SK-N-SH treated with all-trans-retinoic acid at 6 μM for 48 hours (cell line): Measurements from ENCODE around the gene DSCAM.

Source experiments
- ATAC-seq: fragments of 200-7000 bp; cut with Tn5 transposase; 3 replicates; pipeline ENCODE4 v1.9.1; 2020; ENCODE audit warnings: mild to moderate bottlenecking, moderate library complexity
- ARNTL ChIP-seq: fragments of 450-650 bp; formaldehyde crosslinking; IDR thresholded peaks from 2 replicates; pipeline ENCODE4 v1.5.0; 2020; ENCODE audit warnings: low read depth, mild to moderate bottlenecking, moderate library complexity, borderline replicate concordance
- BACH2 ChIP-seq: fragments of 250-450 bp; sonication (Bioruptor Pico); IDR thresholded peaks from 2 replicates; pipeline ENCODE4 v1.9.0; 2021; ENCODE audit warnings: mild to moderate bottlenecking, borderline replicate concordance
- CSDC2 ChIP-seq: fragments of 250-450 bp; sonication (Bioruptor Pico); IDR thresholded peaks from 2 replicates; pipeline ENCODE4 v1.5.0; 2020; ENCODE audit warnings: mild to moderate bottlenecking, moderate library complexity
- CSRNP3 ChIP-seq: fragments of 250-450 bp; sonication (Bioruptor Pico); IDR thresholded peaks from 2 replicates; pipeline ENCODE4 v1.5.1; 2021; ENCODE audit warnings: mild to moderate bottlenecking, moderate library complexity
- ESRRG ChIP-seq: fragments of 250-450 bp; sonication (Bioruptor Pico); IDR thresholded peaks from 2 replicates; pipeline ENCODE4 v1.6.1; 2021; ENCODE audit warnings: mild to moderate bottlenecking
- GLIS3 ChIP-seq: fragments of 250-450 bp; sonication (Bioruptor Pico); IDR thresholded peaks from 2 replicates; pipeline ENCODE4 v1.5.0; 2020; ENCODE audit warnings: mild to moderate bottlenecking, moderate library complexity
- ISL1 ChIP-seq: fragments of 250-450 bp; sonication (Bioruptor Pico); IDR thresholded peaks from 2 replicates; pipeline ENCODE4 v2.1.2; 2022; ENCODE audit warnings: mild to moderate bottlenecking, moderate library complexity
- OSR1 ChIP-seq: fragments of 250-450 bp; sonication (Bioruptor Pico); IDR thresholded peaks from 2 replicates; pipeline ENCODE4 v1.8.0; 2022; ENCODE audit warnings: moderate library complexity, mild to moderate bottlenecking, inconsistent platforms
- PATZ1 ChIP-seq: fragments of 250-450 bp; sonication (Bioruptor Pico); IDR thresholded peaks from 2 replicates; pipeline ENCODE4 v1.8.0; 2020; ENCODE audit warnings: mild to moderate bottlenecking, moderate library complexity, borderline replicate concordance
- PPARA ChIP-seq: fragments of 250-450 bp; sonication (Bioruptor Pico); IDR thresholded peaks from 2 replicates; pipeline ENCODE4 v1.5.0; 2020; ENCODE audit warnings: mild to moderate bottlenecking, borderline replicate concordance
- RARB ChIP-seq: fragments of 250-450 bp; sonication (Bioruptor Pico); IDR thresholded peaks from 2 replicates; pipeline ENCODE4 v1.8.0; 2021; ENCODE audit warnings: mild to moderate bottlenecking, moderate library complexity
- SNAI2 ChIP-seq: fragments of 250-450 bp; sonication (Bioruptor Pico); IDR thresholded peaks from 2 replicates; pipeline ENCODE4 v1.5.0; 2020; ENCODE audit warnings: mild to moderate bottlenecking, moderate library complexity
- TCF4 ChIP-seq: fragments of 250-450 bp; sonication (Bioruptor Pico); IDR thresholded peaks from 2 replicates; pipeline ENCODE4 v1.8.0; 2021; ENCODE audit warnings: mild to moderate bottlenecking, moderate library complexity, borderline replicate concordance
- TOX ChIP-seq: fragments of 250-450 bp; sonication (Bioruptor Pico); IDR thresholded peaks from 2 replicates; pipeline ENCODE4 v1.8.0; 2021; ENCODE audit warnings: mild to moderate bottlenecking, moderate library complexity, borderline replicate concordance
- ZC3H10 ChIP-seq: fragments of 250-450 bp; sonication (Bioruptor Pico); IDR thresholded peaks from 2 replicates; pipeline ENCODE4 v1.5.1; 2021; ENCODE audit warnings: mild to moderate bottlenecking, moderate library complexity
- ZFP3 ChIP-seq: fragments of 250-450 bp; sonication (Bioruptor Pico); IDR thresholded peaks from 2 replicates; pipeline ENCODE4 v1.5.0; 2020; ENCODE audit warnings: mild to moderate bottlenecking, moderate library complexity
- ZFP30 ChIP-seq: fragments of 450-650 bp; formaldehyde crosslinking; IDR thresholded peaks from 2 replicates; pipeline ENCODE4 v1.5.0; 2022; ENCODE audit warnings: mild to moderate bottlenecking, moderate library complexity
- ZNF565 ChIP-seq: fragments of 450-650 bp; formaldehyde crosslinking; conservative IDR thresholded peaks from 2 replicates; pipeline ENCODE4 v1.5.0; 2020; ENCODE audit warnings: low read depth, mild to moderate bottlenecking, moderate library complexity
- ZNF70 ChIP-seq: fragments of 450-650 bp; formaldehyde crosslinking; IDR thresholded peaks from 2 replicates; pipeline ENCODE4 v1.5.0; 2020; ENCODE audit warnings: mild to moderate bottlenecking, moderate library complexity
- ZNF8 ChIP-seq: fragments of 450-650 bp; formaldehyde crosslinking; IDR thresholded peaks from 2 replicates; pipeline ENCODE4 v1.5.0; 2020; ENCODE audit warnings: mild to moderate bottlenecking, moderate library complexity
- TF ChIP-seq, protein P1 (sequence below): fragments of 250-450 bp; sonication (Bioruptor Pico); IDR thresholded peaks from 2 replicates; pipeline ENCODE4 v1.5.1; 2020; ENCODE audit warnings: low read depth, mild to moderate bottlenecking, moderate library complexity
- TF ChIP-seq, protein P2 (sequence below): fragments of 250-450 bp; sonication (Bioruptor Pico); IDR thresholded peaks from 2 replicates; pipeline ENCODE4 v1.5.0; 2020; ENCODE audit warnings: mild to moderate bottlenecking, moderate library complexity

DSCAM gene

DNA sequence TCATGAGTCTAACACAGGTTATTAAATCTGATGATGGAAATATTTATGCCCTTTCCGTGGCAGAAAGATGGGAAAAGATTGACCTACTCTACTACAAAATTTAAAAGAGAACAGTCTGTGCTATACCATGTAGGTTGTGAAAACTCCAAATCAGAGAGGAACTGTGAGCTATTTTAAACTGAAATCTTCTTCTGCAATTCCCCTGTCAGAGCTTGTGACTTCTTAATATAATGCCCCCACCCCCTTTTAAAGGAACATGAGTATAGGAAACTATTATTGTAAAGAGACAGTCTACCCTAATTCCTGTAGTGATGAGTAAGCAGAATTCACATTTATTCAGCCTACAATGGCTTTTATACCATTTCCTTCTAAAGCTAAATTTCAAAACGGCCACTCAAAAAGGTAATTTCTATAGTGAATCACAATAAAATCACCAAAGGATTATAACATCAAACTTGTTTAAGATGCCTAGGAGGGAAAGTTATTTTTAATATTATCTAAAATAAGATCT is 11.7 kb downstream of the DSCAM start:
- ATAC-seq = no peak
- TF ChIP-seq ARNTL (CRISPR knock-in tag) = no peak
- no peak for TF ChIP-seq CSRNP3
- TF ChIP-seq BACH2 (CRISPR knock-in tag) = no peak
- TF ChIP-seq ZNF565 (CRISPR knock-in tag) = no peak
- no peak for TF ChIP-seq OSR1 (CRISPR knock-in tag)
- no peak for TF ChIP-seq ISL1 (CRISPR knock-in tag)
- TF ChIP-seq CSDC2 (CRISPR knock-in tag) = no peak
- TF ChIP-seq TOX (CRISPR knock-in tag) = no peak
- no peak for TF ChIP-seq ZNF8 (CRISPR knock-in tag)
- TF ChIP-seq GLIS3 = no peak
- no peak for TF ChIP-seq PATZ1 (CRISPR knock-in tag)
- no peak for TF ChIP-seq SNAI2 (CRISPR knock-in tag)
- TF ChIP-seq ZC3H10 (CRISPR knock-in tag) = no peak
- TF ChIP-seq ESRRG = no peak
- TF ChIP-seq ZNF70 (CRISPR knock-in tag) = no peak
- no peak for TF ChIP-seq RARB (CRISPR knock-in tag)
- TF ChIP-seq PPARA = no peak
- no peak for TF ChIP-seq ZFP30 (CRISPR knock-in tag)
- TF ChIP-seq, protein P1, sequence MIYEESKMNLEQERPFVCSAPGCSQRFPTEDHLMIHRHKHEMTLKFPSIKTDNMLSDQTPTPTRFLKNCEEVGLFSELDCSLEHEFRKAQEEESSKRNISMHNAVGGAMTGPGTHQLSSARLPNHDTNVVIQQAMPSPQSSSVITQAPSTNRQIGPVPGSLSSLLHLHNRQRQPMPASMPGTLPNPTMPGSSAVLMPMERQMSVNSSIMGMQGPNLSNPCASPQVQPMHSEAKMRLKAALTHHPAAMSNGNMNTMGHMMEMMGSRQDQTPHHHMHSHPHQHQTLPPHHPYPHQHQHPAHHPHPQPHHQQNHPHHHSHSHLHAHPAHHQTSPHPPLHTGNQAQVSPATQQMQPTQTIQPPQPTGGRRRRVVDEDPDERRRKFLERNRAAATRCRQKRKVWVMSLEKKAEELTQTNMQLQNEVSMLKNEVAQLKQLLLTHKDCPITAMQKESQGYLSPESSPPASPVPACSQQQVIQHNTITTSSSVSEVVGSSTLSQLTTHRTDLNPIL (CRISPR knock-in tag) = no peak
- TF ChIP-seq, protein P2, sequence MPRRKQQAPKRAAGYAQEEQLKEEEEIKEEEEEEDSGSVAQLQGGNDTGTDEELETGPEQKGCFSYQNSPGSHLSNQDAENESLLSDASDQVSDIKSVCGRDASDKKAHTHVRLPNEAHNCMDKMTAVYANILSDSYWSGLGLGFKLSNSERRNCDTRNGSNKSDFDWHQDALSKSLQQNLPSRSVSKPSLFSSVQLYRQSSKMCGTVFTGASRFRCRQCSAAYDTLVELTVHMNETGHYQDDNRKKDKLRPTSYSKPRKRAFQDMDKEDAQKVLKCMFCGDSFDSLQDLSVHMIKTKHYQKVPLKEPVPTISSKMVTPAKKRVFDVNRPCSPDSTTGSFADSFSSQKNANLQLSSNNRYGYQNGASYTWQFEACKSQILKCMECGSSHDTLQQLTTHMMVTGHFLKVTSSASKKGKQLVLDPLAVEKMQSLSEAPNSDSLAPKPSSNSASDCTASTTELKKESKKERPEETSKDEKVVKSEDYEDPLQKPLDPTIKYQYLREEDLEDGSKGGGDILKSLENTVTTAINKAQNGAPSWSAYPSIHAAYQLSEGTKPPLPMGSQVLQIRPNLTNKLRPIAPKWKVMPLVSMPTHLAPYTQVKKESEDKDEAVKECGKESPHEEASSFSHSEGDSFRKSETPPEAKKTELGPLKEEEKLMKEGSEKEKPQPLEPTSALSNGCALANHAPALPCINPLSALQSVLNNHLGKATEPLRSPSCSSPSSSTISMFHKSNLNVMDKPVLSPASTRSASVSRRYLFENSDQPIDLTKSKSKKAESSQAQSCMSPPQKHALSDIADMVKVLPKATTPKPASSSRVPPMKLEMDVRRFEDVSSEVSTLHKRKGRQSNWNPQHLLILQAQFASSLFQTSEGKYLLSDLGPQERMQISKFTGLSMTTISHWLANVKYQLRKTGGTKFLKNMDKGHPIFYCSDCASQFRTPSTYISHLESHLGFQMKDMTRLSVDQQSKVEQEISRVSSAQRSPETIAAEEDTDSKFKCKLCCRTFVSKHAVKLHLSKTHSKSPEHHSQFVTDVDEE (CRISPR knock-in tag) = no peak

- TF ChIP-seq PPARA (no peak), ZNF70 (CRISPR knock-in tag) (no peak), TCF4 (no peak), ZC3H10 (CRISPR knock-in tag) (no peak), SNAI2 (CRISPR knock-in tag) (no peak), OSR1 (CRISPR knock-in tag) (no peak)
- ATAC-seq = no peak
Measured at GRCh38 chr21:40833184-40833583, 13.8 kb downstream of the DSCAM start.

- TF ChIP-seq OSR1 (CRISPR knock-in tag) (no peak), GLIS3 (no peak), CSDC2 (CRISPR knock-in tag) (no peak), ARNTL (CRISPR knock-in tag) (no peak), ISL1 (CRISPR knock-in tag) (no peak), PATZ1 (CRISPR knock-in tag) (no peak), ZNF565 (CRISPR knock-in tag) (no peak), ZFP3 (CRISPR knock-in tag) (no peak), TCF4 (no peak), SNAI2 (CRISPR knock-in tag) (no peak), TOX (CRISPR knock-in tag) (no peak), ZC3H10 (CRISPR knock-in tag) (no peak), CSRNP3 (no peak), PPARA (no peak), BACH2 (CRISPR knock-in tag) (no peak)
- TF ChIP-seq, protein P2 (CRISPR knock-in tag) = no peak
- TF ChIP-seq, all 23 proteins: peak for 0
- ATAC-seq = no peak
Measured at GRCh38 chr21:40832316-40832715, 14.6 kb downstream of the DSCAM start.
